ENCODE measurements around the gene TMEM248. TPM values are rescaled to one million over a fixed set of nuclear protein-coding genes. Genes with fewer than 3 reads are reported as not detected.

The TMEM248 gene
- total RNA-seq, 1 donor from 2014 or later = 98.0 TPM

- FAIRE-seq = no peak
- Histone ChIP-seq H4K20me1 (ENCODE audit: insufficient read depth, low read length) (peaks cover 42% of the 10 kb centered on the region), H3K79me2 (ENCODE audit: insufficient read depth, low read length) (peaks cover 64% of the 10 kb centered on the region), H3K36me3 (ENCODE audit: insufficient read depth, low read length) (peaks cover 5% of the 10 kb centered on the region), H3K27me3 (ENCODE audit: insufficient read depth, low read length) (no peaks in the 10 kb centered on the region), H3K4me3 (ENCODE audit: insufficient read depth, low read depth, low read length) (peak overlapping the region; percentile 81), H3K9ac (ENCODE audit: low read length) (peak overlapping the region; percentile 92), H3K9me3 (ENCODE audit: insufficient read depth, low read depth, low read length) (no peaks in the 10 kb centered on the region), H3K27ac (ENCODE audit: low read depth, low read length) (peak overlapping the region; percentile 72), H3K4me1 (ENCODE audit: insufficient read depth, low read length) (peaks cover 6% of the 10 kb centered on the region), H2AFZ (ENCODE audit: low read depth, low read length) (peak overlapping the region; percentile 33), H3K4me2 (ENCODE audit: low read length) (peak overlapping the region; percentile 93)
- peaks cover 5% of the 10 kb centered on the region for H3K4me1 Mint-ChIP-seq (ENCODE audit: low read depth, unreplicated experiment)
- H3K27ac Mint-ChIP-seq (ENCODE audit: unreplicated experiment) = peak overlapping the region; percentile 79
- H3K9me3 Mint-ChIP-seq (ENCODE audit: unreplicated experiment) = no peaks in the 10 kb centered on the region
- H3K4me3 Mint-ChIP-seq (ENCODE audit: unreplicated experiment) = peak overlapping the region; percentile 98
- no peaks in the 10 kb centered on the region for H3K27me3 Mint-ChIP-seq (ENCODE audit: low read depth, unreplicated experiment)
- peaks cover 6% of the 10 kb centered on the region for H3K36me3 Mint-ChIP-seq (ENCODE audit: low read depth, unreplicated experiment)
- TF ChIP-seq CTCF (IDR thresholded peaks at IDR 0.05; ENCODE audit: insufficient read depth, low read depth, low read length) (no peak), EZH2 (IDR thresholded peaks at IDR 0.05; ENCODE audit: insufficient read depth, low read length) (no peak)
- DNase-seq (ENCODE audit: low read depth) = no peak
These were observed 977 bp downstream of the TMEM248 start for GRCh38 chr7:66921918-66922486.

DNA sequence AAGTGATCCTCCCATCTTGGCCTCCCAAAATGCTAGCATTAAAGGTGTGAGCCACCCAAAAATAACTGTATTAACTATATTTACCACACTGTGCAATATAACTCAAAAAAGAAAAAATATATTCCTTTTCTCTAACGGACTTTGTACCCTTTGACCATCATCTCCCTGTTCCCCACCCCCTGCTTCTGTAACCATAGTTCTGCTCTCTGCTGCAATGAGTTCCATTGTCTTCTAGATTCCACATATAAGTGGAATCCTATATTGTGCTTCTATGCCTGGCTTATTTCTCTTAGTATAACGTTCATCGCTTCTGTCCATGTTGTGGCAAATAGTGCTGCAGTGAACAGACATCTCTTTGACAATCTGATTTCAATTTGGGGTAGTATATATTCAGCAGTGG lies 4.2 kb downstream of the TMEM248 start:
- Mint-ChIP-seq H3K27me3 (ENCODE audit: low read depth, unreplicated experiment) (no peaks in the 10 kb centered on the region), H3K36me3 (ENCODE audit: low read depth, unreplicated experiment) (peaks cover 11% of the 10 kb centered on the region), H3K4me3 (ENCODE audit: unreplicated experiment) (no peak overlapping the region), H3K9me3 (ENCODE audit: unreplicated experiment) (no peaks in the 10 kb centered on the region), H3K4me1 (ENCODE audit: low read depth, unreplicated experiment) (peaks cover 5% of the 10 kb centered on the region), H3K27ac (ENCODE audit: unreplicated experiment) (no peak overlapping the region)
- H3K4me3 ChIP-seq (ENCODE audit: insufficient read depth, low read depth, low read length) = no peak overlapping the region
- peaks cover 96% of the 10 kb centered on the region for H3K79me2 ChIP-seq (ENCODE audit: insufficient read depth, low read length)
- H3K9me3 ChIP-seq (ENCODE audit: insufficient read depth, low read depth, low read length) = no peaks in the 10 kb centered on the region
- TF ChIP-seq EZH2 (IDR thresholded peaks at IDR 0.05; ENCODE audit: insufficient read depth, low read length) = no peak
- no peak overlapping the region for H2AFZ ChIP-seq (ENCODE audit: low read depth, low read length)
- peaks cover 73% of the 10 kb centered on the region for H4K20me1 ChIP-seq (ENCODE audit: insufficient read depth, low read length)
- H3K27me3 ChIP-seq (ENCODE audit: insufficient read depth, low read length) = no peaks in the 10 kb centered on the region
- H3K36me3 ChIP-seq (ENCODE audit: insufficient read depth, low read length) = peaks cover 5% of the 10 kb centered on the region
- FAIRE-seq (no peak), DNase-seq (ENCODE audit: low read depth) (no peak)
- H3K4me1 ChIP-seq (ENCODE audit: insufficient read depth, low read length) = peaks cover 6% of the 10 kb centered on the region
- H3K27ac ChIP-seq (ENCODE audit: low read depth, low read length) = no peak overlapping the region
- no peak overlapping the region for H3K4me2 ChIP-seq (ENCODE audit: low read length)
- no peak overlapping the region for H3K9ac ChIP-seq (ENCODE audit: low read length)

GRCh38 chr7:66927348-66927948 lies 6.4 kb downstream of the TMEM248 start:
- Histone ChIP-seq H3K4me3 (ENCODE audit: insufficient read depth, low read depth, low read length) (no peak overlapping the region), H3K79me2 (ENCODE audit: insufficient read depth, low read length) (peaks cover 97% of the 10 kb centered on the region), H3K4me2 (ENCODE audit: low read length) (no peak overlapping the region), H3K36me3 (ENCODE audit: insufficient read depth, low read length) (peaks cover 5% of the 10 kb centered on the region), H3K9ac (ENCODE audit: low read length) (no peak overlapping the region), H3K27ac (ENCODE audit: low read depth, low read length) (no peak overlapping the region), H3K27me3 (ENCODE audit: insufficient read depth, low read length) (no peaks in the 10 kb centered on the region), H3K4me1 (ENCODE audit: insufficient read depth, low read length) (peaks cover 1% of the 10 kb centered on the region), H2AFZ (ENCODE audit: low read depth, low read length) (no peak overlapping the region), H3K9me3 (ENCODE audit: insufficient read depth, low read depth, low read length) (no peaks in the 10 kb centered on the region), H4K20me1 (ENCODE audit: insufficient read depth, low read length) (peaks cover 85% of the 10 kb centered on the region)
- Mint-ChIP-seq H3K4me1 (ENCODE audit: low read depth, unreplicated experiment) (peaks cover under 1% of the 10 kb centered on the region), H3K4me3 (ENCODE audit: unreplicated experiment) (no peak overlapping the region), H3K27me3 (ENCODE audit: low read depth, unreplicated experiment) (no peaks in the 10 kb centered on the region), H3K27ac (ENCODE audit: unreplicated experiment) (no peak overlapping the region), H3K9me3 (ENCODE audit: unreplicated experiment) (no peaks in the 10 kb centered on the region), H3K36me3 (ENCODE audit: low read depth, unreplicated experiment) (peaks cover 9% of the 10 kb centered on the region)
- TF ChIP-seq CTCF (IDR thresholded peaks at IDR 0.05; ENCODE audit: insufficient read depth, low read depth, low read length) (no peak), EZH2 (IDR thresholded peaks at IDR 0.05; ENCODE audit: insufficient read depth, low read length) (no peak)
- FAIRE-seq (no peak), DNase-seq (ENCODE audit: low read depth) (no peak)

All from astrocyte (in vitro differentiated cells and primary cell).